HG03432 (cell line): Measurements from ENCODE around the gene CCDC6.
"Not testable (repeated sequence)": the region's sequence is repeated elsewhere in the genome, so short reads cannot be mapped to it uniquely, and the experiment has no call there.

Source experiments
- ATAC-seq: cut with Tn5 transposase; IDR thresholded peaks from one replicate; pipeline ENCODE4 v1.9.1; 2021; ENCODE audit warnings: mild to moderate bottlenecking, moderate library complexity; ENCODE audit not compliant: unreplicated experiment

CCDC6 gene

GRCh38 chr10:59817773-59818172, 88.6 kb downstream of the CCDC6 start:
- no peak for ATAC-seq

GRCh38 chr10:59814878-59815277, 91.5 kb downstream of the CCDC6 start:
- ATAC-seq, result peak; percentile 58

- ATAC-seq, result no peak
Observed at GRCh38 chr10:59812519-59813122, 93.7 kb downstream of the CCDC6 start.

- ATAC-seq, result no peak
Observed at GRCh38 chr10:59809644-59809974, 96.7 kb downstream of the CCDC6 start.

- ATAC-seq, result peak; percentile 98
Observed at GRCh38 chr10:59808896-59809643, 97.3 kb downstream of the CCDC6 start.

GRCh38 chr10:59807629-59808620, 98.4 kb downstream of the CCDC6 start:
- ATAC-seq, result no peak

- ATAC-seq, result no peak
Observed at GRCh38 chr10:59805014-59805413, 101.3 kb downstream of the CCDC6 start.

- no peak for ATAC-seq
Observed at GRCh38 chr10:59804220-59804619, 102.1 kb downstream of the CCDC6 start.

- ATAC-seq, result no peak
Observed at GRCh38 chr10:59803714-59804113, 102.6 kb downstream of the CCDC6 start.

- ATAC-seq, result no peak
Observed at GRCh38 chr10:59801171-59801570, 105.2 kb downstream of the CCDC6 start.

GRCh38 chr10:59799421-59799820, 106.9 kb downstream of the CCDC6 start:
- no peak for ATAC-seq

- ATAC-seq, result no peak
Observed at GRCh38 chr10:59793919-59794318, 112.4 kb downstream of the CCDC6 start.

GRCh38 chr10:59792812-59793211, 113.5 kb downstream of the CCDC6 start:
- no peak for ATAC-seq

- no peak for ATAC-seq
Observed at GRCh38 chr10:59791601-59792000, 114.8 kb downstream of the CCDC6 start.

GRCh38 chr10:59790080-59790479, 116.3 kb downstream of the CCDC6 start:
- not testable (repeated sequence) for ATAC-seq

GRCh38 chr10:59788914-59789313, 117.4 kb downstream of the CCDC6 start:
- not testable (repeated sequence) for ATAC-seq

- not testable (repeated sequence) for ATAC-seq
Observed at GRCh38 chr10:59787032-59787431, 119.3 kb downstream of the CCDC6 start.

- not testable (repeated sequence) for ATAC-seq
Observed at GRCh38 chr10:59785476-59785875, 120.9 kb downstream of the CCDC6 start.

- ATAC-seq, result no peak
Observed at GRCh38 chr10:59781511-59781910, 124.8 kb downstream of the CCDC6 start.

GRCh38 chr10:59779756-59780533, 126.4 kb downstream of the CCDC6 start:
- ATAC-seq, result no peak

GRCh38 chr10:59774451-59774850, 131.9 kb downstream of the CCDC6 start:
- no peak for ATAC-seq
